Measurements from ENCODE around the gene ZBTB22.

- TF ChIP-seq CTCF (IDR thresholded peaks at IDR 0.05) (no peak), POLR2A (IDR thresholded peaks at IDR 0.05) (no peak), POLR2AphosphoS5 (IDR thresholded peaks at IDR 0.05) (no peak)
Observed at GRCh38 chr6:33278810-33279209, 38.7 kb downstream of the ZBTB22 start.

All from breast epithelium (tissue), 3 donors.